IPS-11a (cell line): Measurements from ENCODE around the gene SOX8.

Experiments used
- H3K4me3 ChIP-seq: one replicate; pipeline ENCODE4 v1.5.1; 2013; ENCODE audit warnings: low read depth, low read length, control low read depth

SOX8 gene

GRCh38 chr16:972316-973002, 9.1 kb upstream of the SOX8 start:
- H3K4me3 ChIP-seq: no peak overlapping the region

- H3K4me3 ChIP-seq: no peak overlapping the region
Observed at GRCh38 chr16:973366-973765, 8.2 kb upstream of the SOX8 start.

GRCh38 chr16:974001-974601, 7.5 kb upstream of the SOX8 start:
- H3K4me3 ChIP-seq: no peak overlapping the region

GRCh38 chr16:974611-975261, 6.8 kb upstream of the SOX8 start:
- no peak overlapping the region for H3K4me3 ChIP-seq

GRCh38 chr16:975291-975690, 6.3 kb upstream of the SOX8 start:
- no peak overlapping the region for H3K4me3 ChIP-seq

- no peak overlapping the region for H3K4me3 ChIP-seq
Observed at GRCh38 chr16:976389-976931, 5.1 kb upstream of the SOX8 start.

GRCh38 chr16:977081-977701, 4.4 kb upstream of the SOX8 start:
- H3K4me3 ChIP-seq: no peak overlapping the region

GRCh38 chr16:977896-978295, 3.7 kb upstream of the SOX8 start:
- no peak overlapping the region for H3K4me3 ChIP-seq

- H3K4me3 ChIP-seq: no peak overlapping the region
Observed at GRCh38 chr16:978403-978802, 3.2 kb upstream of the SOX8 start.

- no peak overlapping the region for H3K4me3 ChIP-seq
Observed at GRCh38 chr16:979147-979546, 2.4 kb upstream of the SOX8 start.

GRCh38 chr16:979859-980594, 1.5 kb upstream of the SOX8 start:
- peak overlapping the region; percentile 33 for H3K4me3 ChIP-seq

- peak overlapping the region; percentile 33 for H3K4me3 ChIP-seq
Observed at GRCh38 chr16:980595-980854, 1.0 kb upstream of the SOX8 start.

- peak overlapping the region; percentile 41 for H3K4me3 ChIP-seq
Observed at GRCh38 chr16:982145-983043, 824 bp downstream of the SOX8 start.

- H3K4me3 ChIP-seq: no peak overlapping the region
Observed at GRCh38 chr16:983044-984030, 1.8 kb downstream of the SOX8 start.

- H3K4me3 ChIP-seq: no peak overlapping the region
Observed at GRCh38 chr16:984121-984694, 2.6 kb downstream of the SOX8 start.

- no peak overlapping the region for H3K4me3 ChIP-seq
Observed at GRCh38 chr16:984736-985636, 3.4 kb downstream of the SOX8 start.

- no peak overlapping the region for H3K4me3 ChIP-seq
Observed at GRCh38 chr16:985646-986400, 4.3 kb downstream of the SOX8 start.
